Spinal cord (tissue), 10 donors: ENCODE measurements around the gene SERPINB6. TPM values are rescaled to one million over a fixed set of nuclear protein-coding genes. Genes with fewer than 3 reads are reported as not detected.
A peak's percentile ranks its signal among the peaks of the same experiment; 100 is the strongest.

Experiments
- DNase-seq, 6 donors: peaks; one replicate each; pipeline versions ENCODE4 v3.0.0 to v3.0.0-alpha.2; 2013 to 2015; ENCODE audit warnings: low spot score in 6 of 6, low read depth in 4 of 6
- H3K27ac ChIP-seq: one replicate; pipeline ENCODE4 v1.5.1; 2013; ENCODE audit warnings: low read depth, low read length, control low read depth
- H3K27me3 ChIP-seq: one replicate; pipeline ENCODE4 v1.6.1; 2013; ENCODE audit warnings: low read length; ENCODE audit not compliant: control insufficient read depth, insufficient read depth
- H3K36me3 ChIP-seq: one replicate; pipeline ENCODE4 v1.6.1; 2013; ENCODE audit warnings: low read length; ENCODE audit not compliant: control insufficient read depth, insufficient read depth
- H3K4me1 ChIP-seq: one replicate; pipeline ENCODE4 v1.6.1; 2013; ENCODE audit warnings: low read length; ENCODE audit not compliant: control insufficient read depth, insufficient read depth
- H3K4me3 ChIP-seq: one replicate; pipeline ENCODE4 v1.5.1; 2013; ENCODE audit warnings: low read depth, low read length, control low read depth
- H3K9me3 ChIP-seq: one replicate; pipeline ENCODE4 v1.6.1; 2013; ENCODE audit warnings: low read length; ENCODE audit not compliant: control insufficient read depth, insufficient read depth
- WGBS: methylation state at CpG from one replicate; pipeline ENCODE4 v1.1.5; 2013; ENCODE audit warnings: missing lambda C conversion rate; ENCODE audit not compliant: insufficient coverage; 5-methylcytosine and 5-hydroxymethylcytosine counted together
- polyA plus RNA-seq, 2 donors: library from polyadenylated mRNA; unstranded; fragments of 120-200 nt; gene quantifications; one replicate each; pipeline ENCODE4 v1.2.1, GENCODE V29; 2013; ENCODE audit not compliant: insufficient read length in 2 of 2
- total RNA-seq, 2 donors: library from RNA; depleted of rRNA in 1 of 2; stranded (reverse); fragments of 120-200 nt in 1 of 2; fragments of >200 nt in 1 of 2; gene quantifications; one replicate each; pipeline versions ENCODE4 v1.2.3 to v1.2.4, GENCODE V29; 2013 to 2014
- donor health status: healthy.

Gene SERPINB6
- total and polyA plus RNA-seq, 4 donors = 43.1 to 82.5 (median 76.8) TPM

DNA sequence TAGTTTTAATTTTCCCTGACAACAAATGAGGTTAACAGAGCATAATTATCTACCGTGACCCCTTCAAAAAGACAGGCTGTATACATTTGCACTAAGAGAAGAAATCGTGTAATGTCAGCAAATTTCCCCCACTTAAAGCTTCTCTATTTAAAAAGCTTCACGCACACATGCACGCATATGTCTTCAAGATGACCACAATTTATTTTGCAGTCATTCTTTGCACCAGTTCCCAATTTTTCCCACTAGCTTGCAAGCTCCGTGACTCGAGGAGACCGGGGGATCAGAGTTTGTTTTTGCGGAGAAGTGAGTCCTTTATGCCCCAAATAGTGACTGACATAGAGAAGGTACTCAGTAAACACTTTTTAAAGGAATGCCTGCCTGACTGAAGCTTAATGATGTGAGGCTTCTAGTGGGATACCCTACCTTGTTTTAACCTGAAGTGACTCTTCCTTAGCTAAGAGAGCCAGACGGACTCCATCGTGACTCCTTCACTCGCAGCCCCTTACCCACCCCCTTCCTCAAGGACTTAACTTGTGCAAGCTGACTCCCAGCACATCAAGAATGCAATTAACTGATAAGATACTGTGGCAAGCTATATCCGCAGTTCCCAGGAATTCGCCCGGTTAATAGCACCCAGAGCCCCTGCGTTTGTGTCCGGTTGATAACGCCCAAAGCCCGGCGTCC lies 19.0 kb upstream of the SERPINB6 start:
- peak in 4 of 6 donors; percentile 35 to 78 (median 68) for DNase-seq
- Histone ChIP-seq H3K36me3 (peaks cover 4% of the 10 kb centered on the region), H3K4me3 (peak overlapping the region; percentile 94), H3K27me3 (no peaks in the 10 kb centered on the region), H3K4me1 (peaks cover 18% of the 10 kb centered on the region), H3K9me3 (no peaks in the 10 kb centered on the region), H3K27ac (peak overlapping the region; percentile 100)
- 24% methylated on average over 12 of the region's 19 CpGs for WGBS

DNA sequence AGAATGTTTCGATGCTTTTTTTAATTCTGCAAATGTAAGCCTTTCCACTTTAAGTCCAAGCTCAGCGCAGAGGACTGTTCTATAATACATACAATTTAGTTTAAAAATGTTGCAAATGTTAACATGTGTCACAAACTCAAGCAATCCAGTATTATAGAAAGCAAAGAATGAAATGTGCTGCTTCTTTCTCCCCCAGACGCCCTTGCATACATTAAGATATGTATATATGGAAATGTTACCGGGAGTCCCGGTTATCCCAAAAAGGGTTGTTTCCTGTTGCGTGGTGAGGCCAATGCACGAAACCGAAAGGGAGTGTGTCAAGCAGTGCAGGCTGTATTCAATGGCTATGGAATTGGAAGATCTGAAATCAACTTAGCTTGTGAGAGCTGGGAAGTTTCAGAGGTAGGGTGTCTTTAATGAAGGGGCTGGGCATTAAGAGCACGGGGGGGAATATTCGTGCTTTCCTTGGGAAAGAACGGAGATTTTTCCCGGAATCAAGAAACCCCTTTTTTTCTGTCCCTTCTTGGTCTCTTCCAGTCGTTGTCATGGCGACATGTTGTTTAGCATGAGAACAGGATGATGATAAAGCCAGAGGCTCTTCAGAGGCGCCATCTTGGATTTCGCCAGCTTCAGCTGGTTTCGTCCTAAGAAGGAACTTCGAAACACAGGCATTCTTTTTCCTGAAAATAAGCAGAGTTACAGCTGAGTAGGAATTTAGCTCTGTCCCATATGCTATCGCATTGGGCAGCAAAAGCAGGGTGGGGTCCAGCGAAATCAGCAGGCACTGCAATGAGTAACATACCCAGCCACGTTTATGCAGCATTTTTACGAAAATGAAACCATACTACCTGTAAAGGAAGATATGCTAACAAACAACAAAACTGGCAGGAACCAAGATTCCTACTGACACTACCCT lies 18.2 kb upstream of the SERPINB6 start:
- Histone ChIP-seq H3K9me3 (no peaks in the 10 kb centered on the region), H3K4me3 (peak overlapping the region; percentile 94), H3K27ac (peak overlapping the region; percentile 100), H3K27me3 (no peaks in the 10 kb centered on the region), H3K4me1 (peaks cover 22% of the 10 kb centered on the region), H3K36me3 (peaks cover 4% of the 10 kb centered on the region)
- 0% methylated on average over 17 of the region's 22 CpGs for WGBS
- DNase-seq = peak; percentile 90 to 100 (median 99)

DNA sequence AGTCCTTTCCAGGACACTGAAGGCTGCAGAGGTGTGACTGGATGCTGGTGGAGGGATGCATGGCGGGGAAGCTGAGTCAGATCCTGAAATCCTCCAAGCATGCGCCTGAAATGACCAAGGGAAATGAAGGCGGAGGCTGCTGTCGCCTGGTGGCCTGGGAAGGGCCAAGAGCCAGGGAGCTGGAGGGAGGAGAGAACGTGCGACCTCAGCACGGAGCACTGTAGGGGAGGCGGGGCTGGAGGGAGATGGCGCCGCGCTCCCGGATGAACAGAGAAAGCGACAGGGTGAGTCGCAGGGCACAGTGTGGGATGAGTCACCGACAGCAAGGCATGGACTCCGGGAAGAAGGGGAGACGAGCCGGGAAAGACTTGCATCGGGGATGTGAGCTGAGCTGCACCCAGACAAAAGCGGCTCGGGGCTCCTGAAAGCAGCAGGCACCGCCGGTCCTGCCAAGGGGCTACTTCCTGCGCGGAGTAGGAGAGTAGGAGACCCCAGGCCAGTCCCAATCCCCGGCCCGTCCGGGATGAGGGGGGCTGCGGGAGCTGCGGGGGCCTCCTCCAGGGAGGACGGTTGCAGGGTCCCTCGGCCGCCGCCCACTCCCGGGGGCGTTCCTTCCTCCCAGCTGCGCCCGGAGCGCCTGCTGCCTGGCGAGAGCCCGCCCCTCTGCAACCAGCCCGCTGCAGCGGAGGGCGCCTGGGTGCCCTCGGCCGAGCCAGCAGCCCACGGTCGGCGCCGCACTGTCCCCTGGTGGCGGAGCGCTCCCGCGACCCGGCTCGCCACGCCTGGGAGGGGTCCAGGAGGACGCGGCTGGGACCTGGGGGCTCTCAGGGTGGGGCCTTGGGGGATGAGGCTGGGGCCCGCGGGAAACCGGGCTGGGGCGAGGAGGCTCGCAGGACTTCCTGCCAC lies 17.3 kb upstream of the SERPINB6 start:
- Histone ChIP-seq H3K4me1 (peaks cover 22% of the 10 kb centered on the region), H3K9me3 (no peaks in the 10 kb centered on the region), H3K36me3 (no peaks in the 10 kb centered on the region), H3K27me3 (no peaks in the 10 kb centered on the region), H3K27ac (peak overlapping the region; percentile 100), H3K4me3 (peak overlapping the region; percentile 94)
- peak in 5 of 6 donors; percentile 72 to 96 (median 78) for DNase-seq
- under 1% methylated on average over 63 of the region's 64 CpGs for whole genome bisulfite sequencing

DNA sequence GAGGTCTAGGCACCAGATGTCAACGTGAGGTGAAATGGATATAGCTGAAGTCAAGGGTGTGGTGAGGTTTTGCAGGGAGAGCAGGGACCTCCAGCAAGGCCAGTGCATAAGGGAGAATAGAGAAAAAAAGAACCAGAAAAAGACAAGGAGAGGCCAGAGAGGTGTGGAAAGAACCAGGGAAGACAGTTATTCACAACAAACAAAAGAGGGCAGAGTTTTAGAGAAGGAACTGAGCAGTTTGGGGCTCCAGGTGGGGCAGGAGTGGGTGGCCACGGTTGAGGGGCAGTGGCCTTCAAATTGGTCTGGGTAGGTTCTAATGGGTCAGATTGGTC lies 16.7 kb upstream of the SERPINB6 start:
- Histone ChIP-seq H3K36me3 (no peaks in the 10 kb centered on the region), H3K27ac (peak overlapping the region; percentile 100)
- WGBS = 27% methylated on average over 2 of the region's 2 CpGs

DNA sequence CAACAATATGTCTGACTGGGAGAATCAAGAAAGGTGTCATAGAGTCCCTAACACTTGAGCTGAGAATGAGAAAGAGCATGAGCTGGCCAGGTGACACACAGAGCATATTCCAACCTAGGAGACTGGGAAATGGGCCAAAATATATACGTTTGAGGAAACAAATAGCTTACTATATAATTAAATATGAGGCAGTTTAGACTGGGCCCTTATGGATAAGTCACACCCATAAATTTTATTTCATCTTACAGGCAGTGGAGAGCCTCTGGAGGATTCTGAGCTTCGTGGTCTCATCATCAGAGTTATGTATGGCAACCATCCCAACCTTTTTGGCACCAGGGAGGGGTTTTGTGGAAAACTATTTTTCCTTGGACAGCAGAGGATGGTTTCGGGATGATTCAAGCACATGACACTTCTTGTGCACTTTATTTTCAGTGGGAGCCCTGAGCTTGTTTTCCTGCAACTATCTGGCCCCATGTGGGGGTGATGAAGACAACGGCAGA lies 15.4 kb upstream of the SERPINB6 start:
- DNase-seq = peak in 1 of 6 donors; percentile 40
- Histone ChIP-seq H3K27me3 (no peaks in the 10 kb centered on the region), H3K36me3 (no peaks in the 10 kb centered on the region), H3K27ac (no peak overlapping the region), H3K4me1 (peaks cover 22% of the 10 kb centered on the region), H3K9me3 (no peaks in the 10 kb centered on the region), H3K4me3 (no peak overlapping the region)
- WGBS = 83% methylated on average over 2 of the region's 4 CpGs

More for the DNA sequence above, 16.7 kb upstream of the SERPINB6 start:
- no peak for DNase-seq
- Histone ChIP-seq H3K27me3 (no peaks in the 10 kb centered on the region), H3K9me3 (no peaks in the 10 kb centered on the region), H3K4me3 (peak overlapping the region; percentile 94), H3K4me1 (peaks cover 22% of the 10 kb centered on the region)

DNA sequence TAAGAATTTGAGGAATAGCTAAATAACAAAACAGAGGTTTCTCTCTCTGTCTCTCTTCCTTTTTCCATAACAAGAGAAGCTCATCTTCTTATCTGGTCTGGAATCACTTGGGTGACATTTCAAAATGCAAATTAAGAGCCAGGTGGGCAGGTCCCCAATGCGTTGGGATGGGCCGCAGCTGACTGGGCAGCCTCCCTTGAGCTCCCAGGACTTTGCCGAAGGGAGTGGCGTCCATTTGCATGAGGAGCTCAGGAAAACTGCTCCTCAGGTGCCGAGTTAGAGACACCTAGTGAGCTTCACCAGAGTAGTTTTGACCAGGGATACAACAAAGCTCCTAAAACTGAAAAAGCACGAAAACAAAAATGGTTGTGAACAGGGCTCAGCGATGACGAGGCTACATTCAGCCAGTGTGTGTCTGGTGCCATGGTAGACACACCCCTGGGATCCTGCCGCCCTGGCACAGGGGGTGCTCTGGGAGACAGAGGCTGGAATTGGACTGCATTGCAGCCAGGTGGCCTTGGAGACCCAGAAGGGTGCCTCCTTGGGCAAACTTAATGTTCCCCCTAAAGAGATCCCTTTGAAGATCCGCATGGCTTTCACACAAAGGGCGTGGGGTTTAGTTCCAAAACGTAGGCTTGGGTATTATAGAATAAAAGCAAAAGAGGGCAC lies 13.5 kb upstream of the SERPINB6 start:
- 80% methylated on average over 12 of the region's 12 CpGs for WGBS
- no peak overlapping the region for H3K4me3 ChIP-seq

DNA sequence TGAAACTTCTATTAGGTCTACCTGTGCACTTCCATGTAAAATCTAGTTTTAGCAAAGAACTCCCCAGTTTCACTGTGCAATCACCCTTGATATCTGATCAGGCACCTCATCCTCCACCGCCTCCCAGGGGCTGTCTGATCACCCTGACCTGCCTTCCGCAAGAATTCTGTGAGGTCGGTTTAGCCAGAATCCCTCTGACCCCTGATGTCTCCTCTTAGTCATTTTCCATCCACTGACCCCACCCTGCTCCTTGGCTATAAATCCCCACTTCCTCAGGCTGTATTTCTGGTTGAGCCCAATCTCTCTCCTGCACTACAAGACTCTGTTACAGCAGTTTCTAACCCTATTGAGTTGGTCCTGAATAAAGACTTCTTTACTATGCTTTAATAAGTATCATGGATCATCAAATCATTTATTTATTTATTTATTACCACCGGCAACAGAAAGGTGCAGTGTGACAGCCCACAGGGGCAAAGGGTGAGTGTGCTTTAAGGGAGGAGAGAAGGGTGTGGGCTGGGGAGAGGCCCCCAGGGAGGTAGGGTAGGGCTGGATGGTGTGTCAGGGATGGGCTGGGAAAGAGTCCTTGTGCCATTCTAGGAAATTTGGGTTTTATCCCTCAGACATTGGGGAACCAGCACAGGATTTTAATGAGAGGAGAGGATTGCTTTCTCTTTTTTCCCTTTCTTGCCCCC lies 11.2 kb upstream of the SERPINB6 start:
- no peaks in the 10 kb centered on the region for H3K27me3 ChIP-seq
- peaks cover 6% of the 10 kb centered on the region for H3K4me1 ChIP-seq
- H3K27ac ChIP-seq = no peak overlapping the region
- no peaks in the 10 kb centered on the region for H3K36me3 ChIP-seq
- H3K4me3 ChIP-seq = no peak overlapping the region
- 93% methylated on average over 3 of the region's 4 CpGs for WGBS
- no peak for DNase-seq
- no peaks in the 10 kb centered on the region for H3K9me3 ChIP-seq

More for the DNA sequence above, 13.5 kb upstream of the SERPINB6 start:
- Histone ChIP-seq H3K27me3 (no peaks in the 10 kb centered on the region), H3K9me3 (no peaks in the 10 kb centered on the region), H3K4me1 (peaks cover 15% of the 10 kb centered on the region), H3K27ac (no peak overlapping the region), H3K36me3 (no peaks in the 10 kb centered on the region)
- DNase-seq = no peak

DNA sequence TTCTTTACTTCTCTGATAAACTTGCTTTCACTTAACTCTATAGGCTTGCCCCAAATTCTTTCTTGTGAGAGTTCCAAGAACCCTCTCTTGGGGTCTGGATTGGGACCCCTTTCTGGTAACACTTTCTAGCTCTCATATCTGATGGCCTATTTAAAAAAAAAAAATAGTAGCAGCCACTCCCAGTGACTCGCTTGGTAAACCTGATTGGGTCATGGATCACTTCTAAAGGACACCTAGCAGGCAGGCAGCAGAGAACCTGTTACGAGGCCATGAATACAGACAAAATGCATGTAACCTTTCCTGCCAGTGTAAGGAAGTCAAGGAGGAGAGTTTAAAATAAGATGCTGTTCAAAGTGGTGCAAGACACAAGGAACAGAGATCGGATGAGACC lies 9.1 kb upstream of the SERPINB6 start:
- H3K4me3 ChIP-seq = no peak overlapping the region
- WGBS = 100% methylated on average over 2 of the region's 3 CpGs
- no peaks in the 10 kb centered on the region for H3K36me3 ChIP-seq
- H3K27me3 ChIP-seq = no peaks in the 10 kb centered on the region
- H3K27ac ChIP-seq = no peak overlapping the region
- DNase-seq = no peak
- H3K4me1 ChIP-seq = peaks cover 6% of the 10 kb centered on the region
- H3K9me3 ChIP-seq = no peaks in the 10 kb centered on the region
